ENCODE measurements around the gene TUBA4B. TPM values are rescaled to one million over a fixed set of nuclear protein-coding genes. Genes with fewer than 3 reads are reported as not detected.
A peak's percentile ranks its signal among the peaks of the same experiment; 100 is the strongest.
"Not testable (repeated sequence)": the region's sequence is repeated elsewhere in the genome, so short reads cannot be mapped to it uniquely, and the experiment has no call there.

Gene TUBA4B
- total RNA-seq, 1 experiment from 2014 or later: not detected

- DNase-seq (ENCODE audit: low read depth): no peak
Measured at GRCh38 chr2:219273937-219274336, 20.9 kb downstream of the TUBA4B start.

- DNase-seq (ENCODE audit: low read depth): peak; percentile 72
Measured at GRCh38 chr2:219274361-219274921, 21.4 kb downstream of the TUBA4B start.

- peak; percentile 77 for DNase-seq (ENCODE audit: low read depth)
Measured at GRCh38 chr2:219277703-219278654, 24.9 kb downstream of the TUBA4B start.

- DNase-seq (ENCODE audit: low read depth): no peak
Measured at GRCh38 chr2:219278655-219279150, 25.7 kb downstream of the TUBA4B start.

GRCh38 chr2:219279151-219279915, 26.3 kb downstream of the TUBA4B start, which contains the start of gene DNAJB2:
Gene DNAJB2 (plus strand): TSS chr2:219279366. CDS start chr2:219279834, 468 bp downstream.
- peak; percentile 98 for DNase-seq (ENCODE audit: low read depth)

- no peak for DNase-seq (ENCODE audit: low read depth)
Measured at GRCh38 chr2:219279916-219280516, 27.0 kb downstream of the TUBA4B start.

- no peak for DNase-seq (ENCODE audit: low read depth)
Measured at GRCh38 chr2:219280651-219281050, 27.6 kb downstream of the TUBA4B start.

- no peak for DNase-seq (ENCODE audit: low read depth)
Measured at GRCh38 chr2:219281588-219281987, 28.5 kb downstream of the TUBA4B start.

- no peak for DNase-seq (ENCODE audit: low read depth)
Measured at GRCh38 chr2:219282375-219282774, 29.3 kb downstream of the TUBA4B start.

- no peak for DNase-seq (ENCODE audit: low read depth)
Measured at GRCh38 chr2:219282943-219283581, 30.0 kb downstream of the TUBA4B start.

- no peak for DNase-seq (ENCODE audit: low read depth)
Measured at GRCh38 chr2:219284501-219285372, 31.7 kb downstream of the TUBA4B start.

GRCh38 chr2:219285373-219285735, 32.3 kb downstream of the TUBA4B start:
- no peak for DNase-seq (ENCODE audit: low read depth)

- no peak for DNase-seq (ENCODE audit: low read depth)
Measured at GRCh38 chr2:219285894-219286425, 32.9 kb downstream of the TUBA4B start.

GRCh38 chr2:219286436-219287115, 33.5 kb downstream of the TUBA4B start:
- DNase-seq (ENCODE audit: low read depth): peak; percentile 52

- DNase-seq (ENCODE audit: low read depth): not testable (repeated sequence)
Measured at GRCh38 chr2:219287116-219287440, 34.0 kb downstream of the TUBA4B start.

- no peak for DNase-seq (ENCODE audit: low read depth)
Measured at GRCh38 chr2:219287580-219288265, 34.7 kb downstream of the TUBA4B start.

GRCh38 chr2:219289195-219289536, 36.1 kb downstream of the TUBA4B start:
- no peak for DNase-seq (ENCODE audit: low read depth)

GRCh38 chr2:219289537-219290361, 36.7 kb downstream of the TUBA4B start:
- peak; percentile 79 for DNase-seq (ENCODE audit: low read depth)
